PC-9 (cell line): ENCODE measurements around the gene C12orf60. TPM values are rescaled to one million over a fixed set of nuclear protein-coding genes. Genes with fewer than 3 reads are reported as not detected.

Experiments
- BruUV-seq: library from RNA; stranded (reverse); fragments of 400-500 nt; replicated peaks from 2 replicates; lab custom pipeline; 2021; lab: Mats Ljungman, UMichigan
- CTCF ChIA-PET: fragments of 300-600 bp; sonication (Branson Sonifier 250); formaldehyde crosslinking; loops from one replicate; lab custom pipeline; 2022; ENCODE audit warnings: antibody characterized with exemption; lab: Charles Lee
- POLR2A ChIA-PET: fragments of 300-600 bp; sonication (Branson Sonifier 250); formaldehyde crosslinking; loops from one replicate; lab custom pipeline; 2022; ENCODE audit warnings: antibody characterized with exemption; ENCODE audit not compliant: unreplicated experiment; lab: Charles Lee
- DNase-seq, 2 experiments: peaks; one replicate each; pipeline versions ENCODE4 v3.0.0 to v3.0.0-alpha.2; 2015 to 2022; ENCODE audit warnings: mixed read lengths in 1 of 2
- H2AFZ ChIP-seq: fragments of 200-600 bp; sonication (generic); 2 replicates; pipeline ENCODE4 v1.8.1; 2017; ENCODE audit warnings: antibody characterized with exemption
- H3F3A ChIP-seq: fragments of 200-600 bp; sonication (generic); 2 replicates; pipeline ENCODE4 v1.8.1; 2017; ENCODE audit warnings: antibody characterized with exemption, mild to moderate bottlenecking, low read depth; ENCODE audit not compliant: insufficient read depth
- H3K27ac ChIP-seq: fragments of 200-600 bp; sonication (generic); 2 replicates; pipeline ENCODE4 v1.6.1; 2016; ENCODE audit warnings: mixed run types
- H3K27me3 ChIP-seq: fragments of 200-600 bp; sonication (generic); 2 replicates; pipeline ENCODE4 v1.6.1; 2016; ENCODE audit warnings: low read depth, mixed run types; ENCODE audit not compliant: insufficient read depth
- H3K36me3 ChIP-seq: fragments of 200-600 bp; sonication (generic); 2 replicates; pipeline ENCODE4 v1.6.1; 2016; ENCODE audit warnings: low read depth, mixed run types
- H3K4me1 ChIP-seq: fragments of 200-600 bp; sonication (generic); replicated peaks from 2 replicates; pipeline ENCODE4 v1.6.1; 2016; ENCODE audit warnings: mixed run types; ENCODE audit not compliant: insufficient read depth
- H3K4me2 ChIP-seq: fragments of 200-600 bp; sonication (generic); 2 replicates; pipeline ENCODE4 v1.6.1; 2017; ENCODE audit warnings: mixed run types
- H3K4me3 ChIP-seq: fragments of 200-600 bp; sonication (generic); 2 replicates; pipeline ENCODE4 v1.6.1; 2016; ENCODE audit warnings: mixed run types
- H3K79me2 ChIP-seq: fragments of 200-600 bp; sonication (generic); 2 replicates; pipeline ENCODE4 v1.6.1; 2017; ENCODE audit warnings: low read depth, mixed run types
- H3K9me2 ChIP-seq: fragments of 200-600 bp; sonication (generic); 2 replicates; pipeline ENCODE4 v1.8.1; 2017; ENCODE audit warnings: mild to moderate bottlenecking; ENCODE audit not compliant: insufficient read depth
- H3K9me3 ChIP-seq: fragments of 200-600 bp; sonication (generic); 2 replicates; pipeline ENCODE4 v1.8.1; 2016; ENCODE audit warnings: low read depth; ENCODE audit not compliant: insufficient read depth
- H4K20me1 ChIP-seq: fragments of 200-600 bp; sonication (generic); 2 replicates; pipeline ENCODE4 v1.8.1; 2017; ENCODE audit not compliant: insufficient read depth
- CTCF ChIP-seq: fragments of 200-600 bp; sonication (generic); conservative IDR thresholded peaks from 2 replicates; pipeline ENCODE4 v1.6.1; 2017; ENCODE audit warnings: mixed run types, antibody characterized with exemption, mild to moderate bottlenecking, moderate library complexity
- EZH2 ChIP-seq: fragments of 200-600 bp; sonication (generic); IDR thresholded peaks from 2 replicates; pipeline ENCODE4 v1.8.0; 2017; ENCODE audit warnings: antibody characterized with exemption, low read depth
- intact Hi-C: fragments of 100-400 bp; cut with micrococcal nuclease; formaldehyde crosslinking; loops from one replicate; pipeline ENCODE4 v1.10.0; 2022; ENCODE audit not compliant: unreplicated experiment
- total RNA-seq: library from RNA; stranded (reverse); gene quantifications from 2 replicates; pipeline ENCODE4 v1.2.3, GENCODE V29; 2021

C12orf60 gene
- total RNA-seq, 1 experiment from 2014 or later, result 4.0 TPM

GRCh38 chr12:14860490-14860889 lies 57.0 kb downstream of the C12orf60 start:
- ChIA-PET CTCF (no interaction called here), POLR2A (no interaction called here)
- DNase-seq, result no peak
- no peaks in the 10 kb centered on the region for H3F3A ChIP-seq
- no peak overlapping the region for H3K4me3 ChIP-seq
- H3K36me3 ChIP-seq, result no peaks in the 10 kb centered on the region
- no peak overlapping the region for H3K27ac ChIP-seq
- intact Hi-C loops, result no loop called here
- TF ChIP-seq CTCF (no peak), EZH2 (no peak)
- H3K9me2 ChIP-seq, result no peaks in the 10 kb centered on the region
- no peak overlapping the region for H2AFZ ChIP-seq
- H4K20me1 ChIP-seq, result no peaks in the 10 kb centered on the region
- no peak overlapping the region for H3K4me2 ChIP-seq
- H3K27me3 ChIP-seq, result no peaks in the 10 kb centered on the region
- H3K9me3 ChIP-seq, result peaks cover 11% of the 10 kb centered on the region; the same call in 1 of the 2 replicates
- no peaks in the 10 kb centered on the region for H3K79me2 ChIP-seq
- BruUV-seq, result no TSS peak
- no peaks in the 10 kb centered on the region for H3K4me1 ChIP-seq

GRCh38 chr12:14868916-14869506 lies 65.5 kb downstream of the C12orf60 start:
- H3K27me3 ChIP-seq, result no peaks in the 10 kb centered on the region
- ChIA-PET CTCF (no interaction called here), POLR2A (interaction anchor here (0.6 to 0.8 kb wide), 4 partner anchors 12 to 130 kb away, joined by 4 to 11 read pairs (median 6); no protein-coding TSS in a partner anchor)
- TF ChIP-seq EZH2, result no peak
- no peak for TF ChIP-seq CTCF
- H4K20me1 ChIP-seq, result no peaks in the 10 kb centered on the region
- H3K9me2 ChIP-seq, result no peaks in the 10 kb centered on the region
- H2AFZ ChIP-seq, result peak overlapping the region; percentile 67; the same call in 1 of the 2 replicates
- H3K4me1 ChIP-seq, result peaks cover 11% of the 10 kb centered on the region
- no peaks in the 10 kb centered on the region for H3K36me3 ChIP-seq
- no peaks in the 10 kb centered on the region for H3F3A ChIP-seq
- DNase-seq, result peak; percentile 59 to 84
- H3K79me2 ChIP-seq, result no peaks in the 10 kb centered on the region
- intact Hi-C loops, result no loop called here
- H3K4me2 ChIP-seq, result 0 out of 2 replicates have a peak overlapping the region, but pooled peaks have one; percentile 3
- peaks cover 14% of the 10 kb centered on the region; the same call in 1 of the 2 replicates for H3K9me3 ChIP-seq
- H3K27ac ChIP-seq, result peak overlapping the region; percentile 14; the same call in 1 of the 2 replicates
- no TSS peak for BruUV-seq
- H3K4me3 ChIP-seq, result no peak overlapping the region

GRCh38 chr12:14871247-14871646 lies 67.8 kb downstream of the C12orf60 start:
- no peak overlapping the region for H3K27ac ChIP-seq
- no peaks in the 10 kb centered on the region for H3K27me3 ChIP-seq
- peaks cover 13% of the 10 kb centered on the region; the same call in 1 of the 2 replicates for H3K9me3 ChIP-seq
- DNase-seq, result no peak
- no peak for TF ChIP-seq CTCF
- no peak for TF ChIP-seq EZH2
- no peak overlapping the region for H3K4me3 ChIP-seq
- H3K4me1 ChIP-seq, result peaks cover 16% of the 10 kb centered on the region
- no peaks in the 10 kb centered on the region for H3K36me3 ChIP-seq
- no peak overlapping the region for H2AFZ ChIP-seq
- intact Hi-C loops, result no loop called here
- no TSS peak for BruUV-seq
- H3K79me2 ChIP-seq, result no peaks in the 10 kb centered on the region
- H3K4me2 ChIP-seq, result no peak overlapping the region
- ChIA-PET CTCF (no interaction called here), POLR2A (interaction anchor here (0.6 kb wide), 1 partner anchor 67 kb away, joined by 6 read pairs; no protein-coding TSS in a partner anchor)
- H4K20me1 ChIP-seq, result no peaks in the 10 kb centered on the region
- H3F3A ChIP-seq, result no peaks in the 10 kb centered on the region
- H3K9me2 ChIP-seq, result no peaks in the 10 kb centered on the region
